Measurements from ENCODE around the gene C10orf90.
"Not testable (repeated sequence)": the region's sequence is repeated elsewhere in the genome, so short reads cannot be mapped to it uniquely, and the experiment has no call there.

The C10orf90 gene

GRCh38 chr10:126584836-126585235, 85.7 kb downstream of the C10orf90 start:
- no peak for DNase-seq

- DNase-seq: no peak
Measured at GRCh38 chr10:126583552-126584200, 86.8 kb downstream of the C10orf90 start.

GRCh38 chr10:126581648-126582046, 88.8 kb downstream of the C10orf90 start:
- DNase-seq: no peak

DNA sequence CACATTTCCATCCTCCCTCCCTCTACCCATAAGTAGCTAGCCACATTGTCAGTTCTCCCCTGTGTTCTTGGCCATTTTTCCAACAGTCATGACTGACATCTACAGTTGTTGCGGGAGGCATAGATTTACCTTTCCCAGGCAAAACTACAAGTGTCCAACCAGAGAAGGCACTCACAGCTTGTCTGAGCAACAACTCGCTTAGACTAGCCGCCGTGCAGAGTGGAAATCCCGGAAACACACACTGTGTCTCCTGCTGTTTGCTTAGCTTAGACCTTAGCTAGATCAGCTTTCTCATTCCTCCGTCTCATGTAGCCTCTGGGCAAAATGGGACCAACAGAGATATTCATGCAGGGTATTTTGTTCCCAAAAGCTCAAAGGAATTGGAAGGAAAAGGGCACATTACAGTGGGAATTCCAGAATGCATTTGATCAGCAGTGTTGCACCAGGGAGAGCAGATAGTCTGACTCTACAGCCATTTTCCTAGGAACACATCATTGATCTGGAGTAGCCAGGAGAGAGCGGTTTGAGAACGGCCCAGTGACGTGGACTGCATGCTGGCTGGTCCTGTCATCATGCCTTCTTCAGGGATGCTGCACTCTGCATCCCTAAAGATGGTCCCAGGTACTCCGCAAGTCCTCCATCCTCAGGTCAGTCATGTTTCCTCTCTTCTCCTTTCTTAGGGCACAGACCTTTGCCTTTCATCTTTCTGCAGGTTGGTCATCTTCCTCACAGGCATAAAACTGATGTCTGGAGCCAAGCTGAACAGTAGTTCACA, 89.4 kb downstream of the C10orf90 start:
- no peak for DNase-seq

- no peak for DNase-seq
Measured at GRCh38 chr10:126576336-126576735, 94.2 kb downstream of the C10orf90 start.

DNA sequence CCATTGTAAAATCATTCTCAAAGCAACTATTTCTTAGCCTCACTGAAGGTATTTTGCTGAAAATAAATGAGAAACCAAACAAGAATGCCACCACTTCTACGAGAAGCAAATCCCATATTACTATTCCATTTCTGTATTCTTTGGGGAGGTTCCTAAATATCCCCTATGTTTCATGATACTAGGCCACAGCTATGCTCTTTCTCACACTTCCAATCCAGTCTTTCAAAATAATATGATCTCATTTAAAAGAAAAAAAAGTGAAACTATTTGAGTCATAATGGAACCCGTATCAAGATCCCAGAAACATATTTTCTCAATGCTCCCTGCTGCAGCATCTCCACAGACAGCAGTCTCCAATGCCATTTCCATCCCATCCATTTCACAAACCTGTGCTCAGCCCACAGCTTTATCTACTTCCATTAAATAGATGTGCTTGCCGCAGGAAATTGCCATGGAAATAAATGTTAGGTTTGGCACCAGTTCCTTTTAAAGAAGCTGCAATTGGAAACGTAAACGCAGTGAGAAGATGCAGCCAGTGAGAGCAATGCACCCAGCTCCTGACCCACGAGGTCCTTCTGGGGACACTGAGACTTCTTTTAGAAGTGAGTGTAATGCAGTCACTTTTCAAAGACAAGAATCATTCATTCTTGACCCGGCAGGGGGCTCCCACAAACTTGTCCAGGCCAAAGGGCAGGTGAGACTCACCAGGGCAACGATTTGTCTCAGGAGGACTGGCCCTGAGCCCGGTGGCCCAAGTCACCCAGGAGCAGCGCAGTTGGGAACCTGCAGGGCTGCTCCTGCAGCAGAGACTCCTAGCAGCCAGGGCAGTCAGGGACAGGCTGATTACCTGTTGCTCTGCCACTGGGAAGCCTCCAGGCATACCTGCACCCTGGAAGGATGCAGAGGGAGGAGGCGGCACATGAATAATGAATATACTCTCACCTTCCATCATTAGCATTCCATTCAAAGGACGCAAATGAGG, 99.6 kb downstream of the C10orf90 start:
- DNase-seq: no peak

DNA sequence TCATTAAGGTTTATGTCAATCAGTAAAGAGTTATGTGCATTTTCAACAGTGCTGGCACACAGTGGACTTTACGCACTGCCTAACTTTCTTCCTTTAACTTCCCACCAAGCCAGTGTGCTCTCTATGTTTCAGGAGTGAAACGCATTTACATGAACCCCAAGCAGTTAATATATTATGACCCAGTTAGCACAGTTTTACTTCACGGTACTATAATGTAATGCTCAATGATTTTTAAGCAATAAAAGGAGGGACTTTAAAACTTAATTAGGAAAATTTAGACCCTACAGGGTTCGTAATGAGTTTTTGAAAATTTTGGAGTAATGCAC, 100.3 kb downstream of the C10orf90 start:
- no peak for DNase-seq

- DNase-seq: no peak
Measured at GRCh38 chr10:126569513-126570244, 100.8 kb downstream of the C10orf90 start.

- no peak for DNase-seq
Measured at GRCh38 chr10:126568809-126569385, 101.6 kb downstream of the C10orf90 start.

DNA sequence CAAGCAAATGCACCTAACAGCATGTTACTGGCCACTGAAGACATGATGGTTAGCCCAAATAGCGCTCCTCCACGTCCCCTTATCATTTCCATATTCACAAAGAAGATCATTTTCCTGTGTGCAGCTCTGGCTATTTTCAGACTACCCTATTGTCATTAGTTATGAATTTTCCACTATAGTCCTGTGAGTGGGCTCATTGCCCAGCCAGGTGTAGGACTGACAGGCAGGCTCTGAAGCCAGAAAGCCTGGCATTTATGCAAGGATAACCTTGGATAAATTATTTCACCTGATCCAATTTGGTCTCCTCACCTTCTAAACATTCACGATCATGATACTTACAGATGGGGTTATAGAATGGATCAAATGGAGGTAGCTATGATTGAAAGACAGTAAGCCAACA, 104.6 kb downstream of the C10orf90 start:
- DNase-seq: no peak

GRCh38 chr10:126565441-126565840, 105.1 kb downstream of the C10orf90 start:
- peak in 1 of 4 experiments; percentile 0 for DNase-seq

GRCh38 chr10:126564326-126564888, 106.1 kb downstream of the C10orf90 start:
- no peak for DNase-seq

- no peak for DNase-seq
Measured at GRCh38 chr10:126563361-126563760, 107.1 kb downstream of the C10orf90 start.

DNA sequence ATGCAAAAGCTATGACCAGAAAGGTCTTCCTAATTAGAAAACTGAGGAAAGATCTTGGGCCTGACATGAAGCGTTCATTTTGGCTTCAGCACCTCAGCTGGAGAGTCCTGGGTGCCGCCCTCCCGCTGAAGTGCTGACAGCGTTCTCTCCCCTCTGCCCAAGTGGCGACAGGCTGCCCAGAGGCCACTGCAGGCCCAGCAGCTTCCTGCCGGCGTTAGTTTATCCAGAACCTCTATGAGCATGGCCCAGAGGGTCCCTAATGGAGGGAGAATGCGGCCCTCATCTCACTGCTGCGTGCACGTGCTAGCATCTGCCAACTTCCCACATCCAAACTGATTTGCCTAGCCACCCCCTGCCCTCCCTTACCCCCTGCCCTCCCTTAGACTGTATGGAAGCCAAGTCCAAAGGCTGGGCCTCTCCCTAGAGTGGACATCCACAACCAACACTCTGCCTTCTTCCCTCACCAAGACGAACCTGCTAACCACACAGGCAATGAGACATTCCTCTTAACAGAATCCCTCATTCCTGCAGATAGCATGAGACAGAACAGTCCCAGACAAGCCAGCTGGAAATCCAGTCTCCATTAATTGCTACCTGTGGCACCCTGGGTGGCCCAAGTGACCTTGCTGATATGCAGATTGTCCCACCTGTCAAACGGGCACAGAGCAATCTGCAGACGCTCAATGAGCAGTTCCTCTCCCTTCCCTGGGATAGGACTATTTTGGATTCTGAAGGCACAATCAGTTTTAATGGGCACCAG, 108.4 kb downstream of the C10orf90 start:
- no peak for DNase-seq

DNA sequence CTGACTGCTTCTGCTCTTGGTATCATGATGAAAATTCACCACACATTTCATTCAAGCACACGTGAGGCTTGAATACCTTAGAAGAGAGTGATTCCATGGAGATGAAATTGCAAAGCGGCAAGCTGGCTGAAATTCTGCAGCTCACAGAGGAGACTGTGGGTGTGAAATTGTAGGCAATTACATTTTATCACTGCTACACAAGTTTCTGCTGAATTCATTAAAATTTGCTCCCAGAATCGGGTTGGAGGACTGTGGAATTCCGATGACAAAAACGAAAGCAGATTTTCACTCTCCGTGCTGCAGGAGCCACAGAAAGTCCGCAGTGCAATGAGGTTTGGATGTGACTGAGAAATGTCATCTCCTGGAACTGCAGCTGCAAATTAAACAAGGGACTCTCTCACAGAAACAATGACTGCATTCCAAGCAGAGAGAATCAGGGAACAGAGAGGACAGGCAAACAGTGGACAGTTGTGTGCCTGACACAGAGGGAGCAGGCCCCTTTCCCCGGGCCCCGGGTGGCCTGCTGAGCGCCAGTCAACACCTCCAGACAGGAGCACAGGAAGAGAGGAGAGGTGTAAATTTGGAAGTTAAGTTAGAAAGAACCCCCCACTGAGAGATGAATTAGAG, 109.1 kb downstream of the C10orf90 start:
- DNase-seq: no peak

DNA sequence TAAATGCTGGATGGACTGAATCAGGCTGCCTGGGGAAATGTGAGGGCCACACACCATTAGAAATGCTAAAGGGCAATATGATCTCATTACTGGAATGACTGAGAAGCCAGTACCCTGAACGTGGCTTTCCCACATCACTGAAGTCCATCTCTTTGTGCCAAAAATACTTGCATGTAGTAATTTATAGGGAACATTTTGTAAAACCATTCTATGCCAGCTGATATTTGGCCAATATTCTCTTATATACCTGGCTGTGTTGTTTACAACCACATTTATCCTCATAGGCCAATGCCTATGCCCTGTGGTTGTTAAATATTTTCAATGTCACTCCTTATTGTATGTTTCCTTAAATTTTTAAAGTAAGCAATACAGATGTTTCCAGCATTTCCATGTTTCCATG, 111.6 kb downstream of the C10orf90 start:
- no peak for DNase-seq

DNA sequence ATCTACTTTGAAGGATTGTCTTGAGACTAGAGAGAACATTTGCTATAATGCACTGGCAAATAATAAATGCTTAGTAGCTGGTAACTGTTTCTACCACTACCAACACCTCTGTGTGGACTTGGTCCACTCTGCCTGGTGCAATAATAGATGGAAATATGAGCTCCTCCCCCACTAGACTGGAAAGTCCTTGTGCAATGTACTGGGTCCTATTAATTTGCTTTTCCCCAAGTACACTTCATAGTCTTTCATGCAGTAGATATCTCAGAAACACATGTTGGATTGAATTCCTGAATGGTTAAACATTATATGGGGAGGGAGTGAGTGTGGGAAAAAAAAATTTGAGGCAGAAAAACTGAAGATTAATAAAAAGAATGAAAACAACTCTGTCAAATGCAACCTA, 119.3 kb downstream of the C10orf90 start:
- no peak for DNase-seq

DNA sequence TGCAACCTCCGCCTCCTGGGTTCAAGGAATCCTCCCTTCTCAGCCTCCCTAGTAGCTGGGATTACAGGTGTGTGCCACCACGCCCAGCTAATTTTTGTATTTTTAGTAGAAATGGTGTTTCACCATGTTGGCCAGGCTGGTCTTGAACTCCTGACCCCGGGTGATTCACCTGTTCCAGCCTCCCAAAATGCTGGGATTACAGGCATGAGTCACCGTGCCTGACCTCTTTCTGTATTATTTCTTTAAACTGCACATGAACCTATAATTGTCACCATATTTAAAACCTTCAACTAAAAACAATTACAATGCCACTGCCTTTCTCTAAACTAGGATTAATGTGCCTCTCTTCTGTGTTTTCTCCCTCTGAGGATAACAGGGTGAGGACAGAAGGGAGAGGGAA, 119.9 kb downstream of the C10orf90 start:
- DNase-seq: not testable (repeated sequence)

DNA sequence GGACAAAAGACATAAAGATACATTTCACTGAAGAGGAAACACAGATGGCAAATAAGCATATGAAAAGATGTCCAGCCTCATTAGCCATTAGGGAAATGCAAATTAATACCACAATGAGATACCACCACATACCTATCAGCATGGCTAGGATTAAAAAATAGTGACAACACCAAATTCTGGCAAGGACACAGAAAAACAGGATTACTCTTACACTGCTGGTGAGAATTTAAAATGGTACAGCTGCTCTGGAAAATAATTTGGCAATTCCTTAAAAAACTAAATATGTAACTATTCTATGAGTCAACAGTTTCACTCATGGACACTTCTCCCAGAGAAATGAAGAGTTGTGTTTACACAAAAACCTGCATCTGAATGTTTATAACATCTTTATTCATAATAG, 121.1 kb downstream of the C10orf90 start:
- DNase-seq: no peak

GRCh38 chr10:126544565-126544964, 125.9 kb downstream of the C10orf90 start:
- DNase-seq: no peak
